Lower leg skin (tissue), 3 donors: ENCODE results near the gene INS.

ENCODE experiments used
- CTCF ChIP-seq, 3 donors: fragments of 450-650 bp; IDR thresholded peaks; one replicate each; pipeline ENCODE4 v1.5.1; 2016; ENCODE audit warnings: antibody characterized with exemption in 3 of 3, mild to moderate bottlenecking in 3 of 3, moderate library complexity in 2 of 3
- POLR2A ChIP-seq, 2 donors: fragments of 450-650 bp; IDR thresholded peaks; one replicate each; pipeline ENCODE4 v1.6.1; 2016 to 2017; ENCODE audit warnings: antibody characterized with exemption in 2 of 2, mild to moderate bottlenecking in 1 of 2, moderate library complexity in 1 of 2

- TF ChIP-seq CTCF (IDR thresholded peaks at IDR 0.05) (no peak), POLR2A (IDR thresholded peaks at IDR 0.05) (no peak)
Observed at GRCh38 chr11:2154889-2155288, 6.1 kb downstream of the INS start.
